ENCODE results near the gene TRERF1.

Gene TRERF1

DNA sequence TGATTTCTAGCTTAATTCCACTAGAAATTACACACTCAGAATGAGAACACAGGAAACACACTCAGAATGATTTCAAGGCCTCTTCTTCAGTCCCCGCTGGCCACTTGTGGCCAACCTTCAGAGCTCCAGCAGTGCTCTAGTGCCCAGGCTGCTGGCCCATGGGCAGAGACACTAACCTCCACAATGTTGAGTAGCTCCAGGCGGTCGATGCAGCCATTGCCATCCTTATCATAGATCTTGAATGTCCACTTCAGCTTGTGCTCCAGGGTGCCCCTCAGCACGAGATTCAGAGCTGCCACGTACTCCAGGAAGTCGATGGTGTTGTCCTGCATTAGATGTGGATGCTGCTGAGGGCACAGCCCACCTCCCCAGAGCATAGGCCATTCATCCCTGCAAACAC, 263.3 kb downstream of the TRERF1 start:
- DNase-seq (ENCODE audit: low read depth), result no peak

DNA sequence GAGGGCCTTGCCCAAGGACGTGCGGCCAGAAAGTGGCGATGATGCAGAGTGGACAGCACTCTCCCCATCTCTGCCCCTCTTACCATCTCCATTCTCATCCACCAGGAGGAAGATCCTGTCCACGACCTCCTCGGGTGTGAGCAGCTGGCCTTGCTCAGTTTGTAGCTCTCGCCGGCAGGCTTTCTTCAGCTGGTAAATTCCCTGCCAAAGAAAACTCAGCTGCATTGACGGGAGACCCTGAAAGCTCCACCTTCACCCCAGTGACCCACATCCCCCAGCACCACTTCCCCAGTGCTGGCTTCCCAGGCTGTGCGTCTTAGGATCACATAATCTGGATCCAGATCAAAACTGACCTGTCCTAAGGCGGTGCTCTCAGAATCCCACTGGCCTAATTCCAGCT, 266.1 kb downstream of the TRERF1 start:
- no peak for DNase-seq (ENCODE audit: low read depth)

DNA sequence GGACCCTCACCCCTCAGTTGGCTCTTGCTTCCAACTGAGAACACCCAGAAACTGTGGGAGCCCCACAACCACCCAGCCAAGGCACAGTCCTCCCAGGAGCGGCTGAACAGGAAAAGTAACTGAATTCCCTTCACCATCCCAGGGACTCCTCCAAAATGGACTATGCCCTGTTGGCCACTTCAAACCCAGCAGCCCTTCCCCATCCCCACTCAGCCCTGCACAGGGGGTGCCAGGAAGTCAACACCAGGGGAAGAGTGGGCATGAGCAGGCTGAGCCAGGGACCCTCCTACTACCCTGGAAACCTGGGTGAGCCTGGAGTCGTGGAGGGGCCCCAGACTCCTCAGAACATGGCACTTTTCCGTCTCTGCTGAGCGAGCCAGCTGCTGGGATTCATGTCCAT, 267.3 kb downstream of the TRERF1 start:
- no peak for DNase-seq (ENCODE audit: low read depth)

- DNase-seq (ENCODE audit: low read depth), result no peak
Measured at GRCh38 chr6:42182101-42182500, 269.6 kb downstream of the TRERF1 start.

GRCh38 chr6:42179945-42180313, 271.8 kb downstream of the TRERF1 start:
- no peak for DNase-seq (ENCODE audit: low read depth)

DNA sequence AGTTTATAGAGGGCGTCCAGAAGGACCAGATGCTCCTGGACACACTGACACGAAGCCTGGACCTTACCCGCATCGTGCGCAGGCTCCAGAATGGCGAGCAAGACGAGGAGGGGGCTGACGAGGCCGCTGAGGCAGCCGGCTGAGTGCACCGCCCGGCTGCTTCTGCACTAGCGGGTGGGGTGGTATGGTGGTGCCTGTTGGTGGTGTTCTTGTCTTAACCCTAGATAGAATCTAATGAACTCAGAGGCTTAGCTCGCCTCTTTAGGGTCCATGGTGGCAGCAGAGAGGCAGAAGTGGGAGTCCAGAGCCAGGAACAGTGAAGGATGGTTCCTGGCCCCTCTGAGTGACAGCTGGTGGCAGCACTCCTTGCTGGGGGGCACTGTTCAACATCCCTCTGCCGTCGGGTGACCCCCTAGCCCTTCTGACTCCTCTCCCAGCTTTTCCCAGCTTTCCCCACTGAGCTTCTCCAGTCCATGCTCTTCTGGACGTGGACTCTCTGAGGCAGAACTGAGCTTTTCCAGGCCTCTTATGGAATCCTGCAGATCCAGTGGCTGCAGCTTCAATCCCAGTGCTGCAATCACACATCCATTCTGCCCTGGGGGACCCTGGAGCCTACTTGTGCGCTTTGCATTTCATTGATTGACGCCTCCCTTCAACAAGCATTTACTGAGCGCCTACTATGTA, 272.3 kb downstream of the TRERF1 start:
- DNase-seq (ENCODE audit: low read depth), result no peak

GRCh38 chr6:42177514-42178364, 274.0 kb downstream of the TRERF1 start:
- DNase-seq (ENCODE audit: low read depth), result peak; percentile 6

- DNase-seq (ENCODE audit: low read depth), result no peak
Measured at GRCh38 chr6:42176981-42177380, 274.7 kb downstream of the TRERF1 start.

DNA sequence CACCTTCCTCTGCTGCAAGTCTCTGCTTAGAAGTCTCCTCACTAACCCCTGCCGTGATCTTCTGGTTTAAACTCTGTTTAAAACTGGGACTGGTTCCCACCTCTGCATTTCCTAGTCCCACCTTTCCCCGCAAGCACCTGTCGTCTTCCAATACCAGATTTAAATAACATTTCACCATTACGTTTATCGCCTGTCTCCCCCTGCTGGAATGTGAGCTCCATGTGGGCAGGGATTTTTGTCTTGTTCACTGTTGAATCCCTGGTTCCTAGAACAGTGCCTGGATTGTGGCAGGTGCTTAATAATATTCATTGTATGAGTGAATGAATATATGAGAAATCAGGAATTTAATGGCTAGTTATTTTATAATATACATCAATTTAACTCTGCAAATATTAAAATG, 275.9 kb downstream of the TRERF1 start:
- no peak for DNase-seq (ENCODE audit: low read depth)
